H1 (cell line): ENCODE data around the gene COL19A1.
A peak's percentile ranks its signal among the peaks of the same experiment; 100 is the strongest.
"Not testable (repeated sequence)": the region's sequence is repeated elsewhere in the genome, so short reads cannot be mapped to it uniquely, and the experiment has no call there.

ENCODE experiments used
- EZH2 ChIP-seq: fragments of 200-600 bp; sonication (generic); IDR thresholded peaks from 2 replicates; pipeline ENCODE4 v1.7.1; 2012; ENCODE audit warnings: low read depth, mild to moderate bottlenecking, moderate library complexity, low read length, inconsistent platforms; ENCODE audit not compliant: severe bottlenecking
- HDAC6 ChIP-seq: IDR thresholded peaks from one replicate; pipeline ENCODE4 v1.7.1; 2012; ENCODE audit warnings: low read depth, mild to moderate bottlenecking, inconsistent platforms, low read length, moderate library complexity
- JUND ChIP-seq: IDR thresholded peaks from 2 replicates; pipeline ENCODE4 v1.6.1; 2011; ENCODE audit warnings: mild to moderate bottlenecking, improper control_type of control experiment, low read length
- POLR2A ChIP-seq, 2 experiments: IDR thresholded peaks; 1 replicate in 1 of 2; 2 replicates in 1 of 2; pipeline ENCODE4 v1.6.1; 2011; ENCODE audit warnings: low read depth in 2 of 2, low read length in 2 of 2, mild to moderate bottlenecking in 2 of 2; ENCODE audit errors: control extremely low read depth in 1 of 2
- SUZ12 ChIP-seq: fragments of 200-600 bp; sonication (generic); IDR thresholded peaks from 2 replicates; pipeline ENCODE4 v1.6.1; 2012; ENCODE audit warnings: mild to moderate bottlenecking, inconsistent platforms, low read length, moderate library complexity, mixed read lengths
- TF ChIP-seq, protein P1 (sequence below): IDR thresholded peaks from 2 replicates; pipeline ENCODE4 v1.6.1; 2012; ENCODE audit warnings: inconsistent platforms
- TF ChIP-seq, protein P2 (sequence below): fragments of 300-600 bp; sonication (generic); IDR thresholded peaks from 2 replicates; pipeline ENCODE4 v1.7.1; 2012; ENCODE audit warnings: low read length, moderate library complexity, mild to moderate bottlenecking, inconsistent platforms; ENCODE audit not compliant: insufficient replicate concordance
- TF ChIP-seq, protein P3 (sequence below), 3 experiments: IDR thresholded peaks; 1 replicate in 2 of 3; 2 replicates in 1 of 3; pipeline versions ENCODE4 v1.5.1 to v1.6.1; 2011; ENCODE audit warnings: low read length in 3 of 3, mild to moderate bottlenecking in 3 of 3, inconsistent platforms in 2 of 3, low read depth in 1 of 3, moderate library complexity in 1 of 3; ENCODE audit not compliant: insufficient read depth in 1 of 3; ENCODE audit errors: control extremely low read depth in 1 of 3

DNA sequence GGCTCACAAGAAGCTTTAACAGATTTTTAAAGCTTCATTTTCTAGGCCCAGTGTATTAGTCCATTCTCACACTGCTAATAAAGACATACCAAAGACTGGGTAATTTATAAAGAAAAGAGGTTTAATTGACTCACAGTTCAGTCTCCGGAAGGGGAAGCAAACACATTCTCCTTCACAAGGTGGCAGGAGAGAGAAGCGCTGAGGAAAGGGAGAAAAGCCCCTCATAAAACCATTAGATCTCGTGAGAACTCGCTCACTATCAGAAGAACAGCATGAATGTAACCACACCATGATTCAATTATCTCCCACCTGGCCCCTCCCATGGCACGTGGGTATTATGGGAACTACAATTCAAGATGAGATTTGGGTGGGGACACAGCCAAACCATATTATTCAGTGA lies 42.0 kb upstream of the COL19A1 start:
- TF ChIP-seq, protein P1, sequence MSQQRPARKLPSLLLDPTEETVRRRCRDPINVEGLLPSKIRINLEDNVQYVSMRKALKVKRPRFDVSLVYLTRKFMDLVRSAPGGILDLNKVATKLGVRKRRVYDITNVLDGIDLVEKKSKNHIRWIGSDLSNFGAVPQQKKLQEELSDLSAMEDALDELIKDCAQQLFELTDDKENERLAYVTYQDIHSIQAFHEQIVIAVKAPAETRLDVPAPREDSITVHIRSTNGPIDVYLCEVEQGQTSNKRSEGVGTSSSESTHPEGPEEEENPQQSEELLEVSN = not testable (repeated sequence)
- TF ChIP-seq, protein P2, sequence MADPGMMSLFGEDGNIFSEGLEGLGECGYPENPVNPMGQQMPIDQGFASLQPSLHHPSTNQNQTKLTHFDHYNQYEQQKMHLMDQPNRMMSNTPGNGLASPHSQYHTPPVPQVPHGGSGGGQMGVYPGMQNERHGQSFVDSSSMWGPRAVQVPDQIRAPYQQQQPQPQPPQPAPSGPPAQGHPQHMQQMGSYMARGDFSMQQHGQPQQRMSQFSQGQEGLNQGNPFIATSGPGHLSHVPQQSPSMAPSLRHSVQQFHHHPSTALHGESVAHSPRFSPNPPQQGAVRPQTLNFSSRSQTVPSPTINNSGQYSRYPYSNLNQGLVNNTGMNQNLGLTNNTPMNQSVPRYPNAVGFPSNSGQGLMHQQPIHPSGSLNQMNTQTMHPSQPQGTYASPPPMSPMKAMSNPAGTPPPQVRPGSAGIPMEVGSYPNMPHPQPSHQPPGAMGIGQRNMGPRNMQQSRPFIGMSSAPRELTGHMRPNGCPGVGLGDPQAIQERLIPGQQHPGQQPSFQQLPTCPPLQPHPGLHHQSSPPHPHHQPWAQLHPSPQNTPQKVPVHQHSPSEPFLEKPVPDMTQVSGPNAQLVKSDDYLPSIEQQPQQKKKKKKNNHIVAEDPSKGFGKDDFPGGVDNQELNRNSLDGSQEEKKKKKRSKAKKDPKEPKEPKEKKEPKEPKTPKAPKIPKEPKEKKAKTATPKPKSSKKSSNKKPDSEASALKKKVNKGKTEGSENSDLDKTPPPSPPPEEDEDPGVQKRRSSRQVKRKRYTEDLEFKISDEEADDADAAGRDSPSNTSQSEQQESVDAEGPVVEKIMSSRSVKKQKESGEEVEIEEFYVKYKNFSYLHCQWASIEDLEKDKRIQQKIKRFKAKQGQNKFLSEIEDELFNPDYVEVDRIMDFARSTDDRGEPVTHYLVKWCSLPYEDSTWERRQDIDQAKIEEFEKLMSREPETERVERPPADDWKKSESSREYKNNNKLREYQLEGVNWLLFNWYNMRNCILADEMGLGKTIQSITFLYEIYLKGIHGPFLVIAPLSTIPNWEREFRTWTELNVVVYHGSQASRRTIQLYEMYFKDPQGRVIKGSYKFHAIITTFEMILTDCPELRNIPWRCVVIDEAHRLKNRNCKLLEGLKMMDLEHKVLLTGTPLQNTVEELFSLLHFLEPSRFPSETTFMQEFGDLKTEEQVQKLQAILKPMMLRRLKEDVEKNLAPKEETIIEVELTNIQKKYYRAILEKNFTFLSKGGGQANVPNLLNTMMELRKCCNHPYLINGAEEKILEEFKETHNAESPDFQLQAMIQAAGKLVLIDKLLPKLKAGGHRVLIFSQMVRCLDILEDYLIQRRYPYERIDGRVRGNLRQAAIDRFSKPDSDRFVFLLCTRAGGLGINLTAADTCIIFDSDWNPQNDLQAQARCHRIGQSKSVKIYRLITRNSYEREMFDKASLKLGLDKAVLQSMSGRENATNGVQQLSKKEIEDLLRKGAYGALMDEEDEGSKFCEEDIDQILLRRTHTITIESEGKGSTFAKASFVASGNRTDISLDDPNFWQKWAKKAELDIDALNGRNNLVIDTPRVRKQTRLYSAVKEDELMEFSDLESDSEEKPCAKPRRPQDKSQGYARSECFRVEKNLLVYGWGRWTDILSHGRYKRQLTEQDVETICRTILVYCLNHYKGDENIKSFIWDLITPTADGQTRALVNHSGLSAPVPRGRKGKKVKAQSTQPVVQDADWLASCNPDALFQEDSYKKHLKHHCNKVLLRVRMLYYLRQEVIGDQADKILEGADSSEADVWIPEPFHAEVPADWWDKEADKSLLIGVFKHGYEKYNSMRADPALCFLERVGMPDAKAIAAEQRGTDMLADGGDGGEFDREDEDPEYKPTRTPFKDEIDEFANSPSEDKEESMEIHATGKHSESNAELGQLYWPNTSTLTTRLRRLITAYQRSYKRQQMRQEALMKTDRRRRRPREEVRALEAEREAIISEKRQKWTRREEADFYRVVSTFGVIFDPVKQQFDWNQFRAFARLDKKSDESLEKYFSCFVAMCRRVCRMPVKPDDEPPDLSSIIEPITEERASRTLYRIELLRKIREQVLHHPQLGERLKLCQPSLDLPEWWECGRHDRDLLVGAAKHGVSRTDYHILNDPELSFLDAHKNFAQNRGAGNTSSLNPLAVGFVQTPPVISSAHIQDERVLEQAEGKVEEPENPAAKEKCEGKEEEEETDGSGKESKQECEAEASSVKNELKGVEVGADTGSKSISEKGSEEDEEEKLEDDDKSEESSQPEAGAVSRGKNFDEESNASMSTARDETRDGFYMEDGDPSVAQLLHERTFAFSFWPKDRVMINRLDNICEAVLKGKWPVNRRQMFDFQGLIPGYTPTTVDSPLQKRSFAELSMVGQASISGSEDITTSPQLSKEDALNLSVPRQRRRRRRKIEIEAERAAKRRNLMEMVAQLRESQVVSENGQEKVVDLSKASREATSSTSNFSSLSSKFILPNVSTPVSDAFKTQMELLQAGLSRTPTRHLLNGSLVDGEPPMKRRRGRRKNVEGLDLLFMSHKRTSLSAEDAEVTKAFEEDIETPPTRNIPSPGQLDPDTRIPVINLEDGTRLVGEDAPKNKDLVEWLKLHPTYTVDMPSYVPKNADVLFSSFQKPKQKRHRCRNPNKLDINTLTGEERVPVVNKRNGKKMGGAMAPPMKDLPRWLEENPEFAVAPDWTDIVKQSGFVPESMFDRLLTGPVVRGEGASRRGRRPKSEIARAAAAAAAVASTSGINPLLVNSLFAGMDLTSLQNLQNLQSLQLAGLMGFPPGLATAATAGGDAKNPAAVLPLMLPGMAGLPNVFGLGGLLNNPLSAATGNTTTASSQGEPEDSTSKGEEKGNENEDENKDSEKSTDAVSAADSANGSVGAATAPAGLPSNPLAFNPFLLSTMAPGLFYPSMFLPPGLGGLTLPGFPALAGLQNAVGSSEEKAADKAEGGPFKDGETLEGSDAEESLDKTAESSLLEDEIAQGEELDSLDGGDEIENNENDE = not testable (repeated sequence)
- not testable (repeated sequence) for TF ChIP-seq JUND; EZH2; SUZ12; HDAC6; POLR2A (IDR thresholded peaks at IDR 0.05; ENCODE audit: control extremely low read depth in 1 of 2, low read depth in 2 of 2, low read length in 2 of 2)
- TF ChIP-seq, protein P3, sequence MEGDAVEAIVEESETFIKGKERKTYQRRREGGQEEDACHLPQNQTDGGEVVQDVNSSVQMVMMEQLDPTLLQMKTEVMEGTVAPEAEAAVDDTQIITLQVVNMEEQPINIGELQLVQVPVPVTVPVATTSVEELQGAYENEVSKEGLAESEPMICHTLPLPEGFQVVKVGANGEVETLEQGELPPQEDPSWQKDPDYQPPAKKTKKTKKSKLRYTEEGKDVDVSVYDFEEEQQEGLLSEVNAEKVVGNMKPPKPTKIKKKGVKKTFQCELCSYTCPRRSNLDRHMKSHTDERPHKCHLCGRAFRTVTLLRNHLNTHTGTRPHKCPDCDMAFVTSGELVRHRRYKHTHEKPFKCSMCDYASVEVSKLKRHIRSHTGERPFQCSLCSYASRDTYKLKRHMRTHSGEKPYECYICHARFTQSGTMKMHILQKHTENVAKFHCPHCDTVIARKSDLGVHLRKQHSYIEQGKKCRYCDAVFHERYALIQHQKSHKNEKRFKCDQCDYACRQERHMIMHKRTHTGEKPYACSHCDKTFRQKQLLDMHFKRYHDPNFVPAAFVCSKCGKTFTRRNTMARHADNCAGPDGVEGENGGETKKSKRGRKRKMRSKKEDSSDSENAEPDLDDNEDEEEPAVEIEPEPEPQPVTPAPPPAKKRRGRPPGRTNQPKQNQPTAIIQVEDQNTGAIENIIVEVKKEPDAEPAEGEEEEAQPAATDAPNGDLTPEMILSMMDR (IDR thresholded peaks at IDR 0.05; ENCODE audit: control extremely low read depth in 1 of 3, insufficient read depth in 1 of 3, low read depth in 1 of 3, low read length in 3 of 3) = peak in 1 of 3 experiments; percentile 13; a peak in 1 of 4 replicates
